ENCODE data around the gene IL33.

GRCh38 chr9:6302417-6302816, 86.8 kb downstream of the IL33 start:
- no peak for TF ChIP-seq CTCF (conservative IDR thresholded peaks at IDR 0.05 in 1 of 2, IDR thresholded peaks at IDR 0.05 in 1 of 2; ENCODE audit: low read depth in 1 of 2, low read length in 2 of 2)
- TF ChIP-seq EZH2 (IDR thresholded peaks at IDR 0.05; ENCODE audit: low read length, missing control alignments): no peak

Measured in fibroblast of lung (primary cell).